Adrenal gland (tissue), 5 donors: ENCODE results near the gene EZH1.

Experiments
- POLR2A ChIP-seq, 2 donors: fragments of 450-650 bp; IDR thresholded peaks; one replicate each; pipeline ENCODE4 v1.6.1; 2017; ENCODE audit warnings: antibody characterized with exemption in 2 of 2, mild to moderate bottlenecking in 2 of 2, moderate library complexity in 1 of 2
- TF ChIP-seq, protein P1 (sequence below), 6 experiments: fragments of 450-650 bp in 4 of 6; fragments of 200-600 bp in 2 of 6; sonication (generic) in 1 of 6; IDR thresholded peaks; 1 replicate in 5 of 6; 2 replicates in 1 of 6; pipeline versions ENCODE4 v1.5.1 to v1.8.0; 2016 to 2021; ENCODE audit warnings: antibody characterized with exemption in 6 of 6, mild to moderate bottlenecking in 2 of 6, moderate library complexity in 1 of 6
- donor health status: DM: no; HTN: no; CAD: no.

GRCh38 chr17:42676424-42677011 lies 68.3 kb downstream of the EZH1 start, which contains the start of gene PLEKHH3:
- TF ChIP-seq, protein P1, sequence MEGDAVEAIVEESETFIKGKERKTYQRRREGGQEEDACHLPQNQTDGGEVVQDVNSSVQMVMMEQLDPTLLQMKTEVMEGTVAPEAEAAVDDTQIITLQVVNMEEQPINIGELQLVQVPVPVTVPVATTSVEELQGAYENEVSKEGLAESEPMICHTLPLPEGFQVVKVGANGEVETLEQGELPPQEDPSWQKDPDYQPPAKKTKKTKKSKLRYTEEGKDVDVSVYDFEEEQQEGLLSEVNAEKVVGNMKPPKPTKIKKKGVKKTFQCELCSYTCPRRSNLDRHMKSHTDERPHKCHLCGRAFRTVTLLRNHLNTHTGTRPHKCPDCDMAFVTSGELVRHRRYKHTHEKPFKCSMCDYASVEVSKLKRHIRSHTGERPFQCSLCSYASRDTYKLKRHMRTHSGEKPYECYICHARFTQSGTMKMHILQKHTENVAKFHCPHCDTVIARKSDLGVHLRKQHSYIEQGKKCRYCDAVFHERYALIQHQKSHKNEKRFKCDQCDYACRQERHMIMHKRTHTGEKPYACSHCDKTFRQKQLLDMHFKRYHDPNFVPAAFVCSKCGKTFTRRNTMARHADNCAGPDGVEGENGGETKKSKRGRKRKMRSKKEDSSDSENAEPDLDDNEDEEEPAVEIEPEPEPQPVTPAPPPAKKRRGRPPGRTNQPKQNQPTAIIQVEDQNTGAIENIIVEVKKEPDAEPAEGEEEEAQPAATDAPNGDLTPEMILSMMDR (IDR thresholded peaks at IDR 0.05): peak in 5 of 6 experiments; percentile 5 to 37 (median 24)
- peak; percentile 46 to 78 for TF ChIP-seq POLR2A (IDR thresholded peaks at IDR 0.05)
